ACHN (cell line): ENCODE results near the gene FKBP15.
A peak's percentile ranks its signal among the peaks of the same experiment; 100 is the strongest.
"Not testable (repeated sequence)": the region's sequence is repeated elsewhere in the genome, so short reads cannot be mapped to it uniquely, and the experiment has no call there.

ENCODE experiments used
- DNase-seq: peaks from one replicate; pipeline ENCODE4 v3.0.0-alpha.2; 2015
- in situ Hi-C: cut with HindIII; loops from 2 replicates; pipeline ENCODE4 v1.10.0; 2017; ENCODE audit warnings: low sequenced_read_pairs, low pct_ligation_motif_present, low pct_unique_long_range_greater_than_20kb

Gene FKBP15

DNA sequence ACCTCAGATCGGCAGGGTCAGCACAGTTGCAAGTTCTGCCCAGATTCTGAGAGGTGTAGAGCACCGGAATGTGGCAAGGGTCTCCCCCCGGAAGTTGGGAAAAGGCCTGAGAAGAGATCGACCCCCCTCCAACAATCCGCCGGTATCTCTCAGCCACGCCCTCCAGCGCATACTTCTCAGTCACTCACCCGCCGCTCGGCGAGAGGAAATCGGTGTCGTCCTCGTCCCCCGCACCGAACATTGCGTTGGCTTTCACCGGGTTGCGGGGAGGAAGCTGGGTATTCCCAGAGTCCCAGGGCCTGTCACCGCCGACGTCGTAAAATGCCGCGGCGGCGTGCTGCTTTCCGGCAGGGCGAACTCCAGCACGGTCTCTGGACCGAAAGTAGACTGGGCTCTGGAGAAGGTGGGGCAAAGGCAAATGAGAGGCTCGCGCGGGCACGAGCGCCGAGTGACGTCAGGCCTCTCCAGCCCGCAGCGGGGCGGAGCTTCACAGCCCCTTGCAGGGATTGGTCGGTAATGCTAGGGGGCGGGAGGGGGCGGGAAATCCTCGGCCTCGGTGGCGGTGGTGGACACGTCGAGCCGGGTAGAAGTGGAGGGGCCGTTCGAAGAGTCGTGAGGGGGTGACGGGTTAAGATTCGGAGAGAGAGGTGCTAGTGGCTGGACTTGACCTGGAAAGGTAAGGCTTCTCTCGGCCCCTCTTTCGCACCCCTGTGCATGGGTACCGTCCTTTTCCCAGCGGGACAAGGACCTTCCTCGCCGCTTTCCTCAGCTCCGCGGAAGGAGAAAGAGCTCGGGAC lies at the start of gene FKBP15, which contains the start of gene SLC31A1:
TSS of gene FKBP15 (minus strand) at position 275 of the 797 bp plus-strand sequence. CDS start at position 241, 34 bp downstream.
TSS of gene SLC31A1 (plus strand) at position 542 of the 797 bp plus-strand sequence. CDS start 34,605 bp downstream, outside the sequence.
- in situ Hi-C loops: no loop called here
- DNase-seq: peak; percentile 96

GRCh38 chr9:113269871-113270270 lies 48.8 kb upstream of the FKBP15 start:
- in situ Hi-C loops: no loop called here
- DNase-seq: no peak

GRCh38 chr9:113269355-113269754 lies 48.3 kb upstream of the FKBP15 start:
- no peak for DNase-seq
- in situ Hi-C loops: no loop called here

GRCh38 chr9:113267911-113268566 lies 47.0 kb upstream of the FKBP15 start:
- in situ Hi-C loops: no loop called here

GRCh38 chr9:113266174-113266573 lies 45.1 kb upstream of the FKBP15 start:
- in situ Hi-C loops: no loop called here
- DNase-seq: no peak

More at GRCh38 chr9:113267911-113268566, 47.0 kb upstream of the FKBP15 start:
- DNase-seq: no peak

- in situ Hi-C loops: no loop called here
- peak; percentile 35 for DNase-seq
Observed at GRCh38 chr9:113261917-113262671, 41.0 kb upstream of the FKBP15 start.

DNA sequence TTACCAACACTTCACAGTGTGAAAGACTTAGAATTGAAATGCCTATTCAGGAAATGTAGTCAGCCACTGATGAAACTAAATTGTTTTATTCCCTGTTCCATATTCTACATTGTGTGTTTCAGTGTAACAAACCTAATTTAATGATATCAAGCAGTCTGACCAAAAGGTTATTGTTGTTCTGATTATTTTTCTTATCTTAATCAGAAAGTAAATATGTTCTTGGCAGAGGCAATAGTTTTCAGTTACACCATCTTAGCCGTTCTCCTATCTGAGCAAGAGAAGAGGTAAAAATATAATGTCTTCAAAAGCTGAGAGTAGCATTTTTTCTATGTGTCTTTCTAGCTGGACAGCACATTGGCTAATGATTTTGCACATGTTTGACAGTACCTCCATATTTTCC lies 37.2 kb upstream of the FKBP15 start:
- in situ Hi-C loops: no loop called here

DNA sequence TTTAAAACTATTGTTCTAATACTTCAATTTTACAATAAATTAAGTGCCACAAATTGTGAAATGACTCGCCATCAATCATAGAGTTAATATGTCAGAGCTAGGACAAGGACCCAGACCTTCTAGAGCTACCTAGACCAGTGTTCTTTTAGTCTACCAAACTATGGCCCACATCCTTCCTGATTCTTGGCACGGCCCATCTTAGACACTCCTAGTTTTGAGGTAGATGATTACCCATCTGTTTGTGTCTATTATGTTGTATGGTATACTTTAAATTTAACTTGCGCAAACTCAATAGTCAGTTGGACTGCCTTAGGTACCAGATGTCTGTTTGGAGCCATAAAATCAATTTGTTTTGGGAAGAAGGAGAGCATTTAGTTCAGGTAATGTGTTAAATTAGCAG lies 36.8 kb upstream of the FKBP15 start:
- no peak for DNase-seq
- in situ Hi-C loops: no loop called here

More for the DNA sequence above, 37.2 kb upstream of the FKBP15 start:
- no peak for DNase-seq

DNA sequence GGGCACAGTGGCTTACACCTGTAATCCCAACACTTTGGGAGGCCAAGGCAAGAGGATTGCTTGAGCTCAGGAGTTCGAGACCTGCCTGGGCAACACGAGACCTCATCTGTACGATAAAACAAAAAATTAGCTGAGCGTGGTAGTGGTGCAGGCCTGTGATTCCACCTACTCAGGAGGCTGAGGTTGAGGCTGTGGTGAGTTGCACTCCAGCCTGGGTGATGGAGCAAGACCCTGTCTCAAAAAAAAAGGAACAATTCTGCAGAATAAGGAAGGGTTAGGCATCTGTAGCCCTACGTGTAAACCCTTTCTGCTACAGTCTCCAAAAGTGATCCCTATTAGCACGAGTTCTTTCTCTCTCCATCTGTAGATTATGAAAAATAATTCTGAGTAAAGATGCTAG lies 34.4 kb upstream of the FKBP15 start:
- in situ Hi-C loops: no loop called here
- DNase-seq: no peak

DNA sequence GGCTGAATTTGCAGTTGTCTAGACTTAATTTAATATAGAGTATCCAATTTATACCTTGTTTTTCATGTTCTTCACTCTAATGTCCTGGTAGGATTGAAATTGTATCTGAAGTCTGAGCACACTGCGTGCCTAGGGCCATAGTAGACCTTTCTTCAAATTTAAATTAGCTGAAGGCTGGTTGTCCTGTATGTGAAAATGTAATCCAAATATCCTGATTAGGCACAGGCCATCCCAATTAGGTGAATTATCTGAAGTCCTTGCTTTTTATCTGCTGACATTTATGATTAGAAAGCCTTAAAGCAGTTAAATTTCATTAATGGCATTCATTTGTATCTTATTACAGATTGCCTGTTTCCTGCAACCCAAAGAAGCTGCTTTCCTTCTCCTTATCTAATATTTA lies 33.9 kb upstream of the FKBP15 start:
- no peak for DNase-seq
- in situ Hi-C loops: no loop called here

DNA sequence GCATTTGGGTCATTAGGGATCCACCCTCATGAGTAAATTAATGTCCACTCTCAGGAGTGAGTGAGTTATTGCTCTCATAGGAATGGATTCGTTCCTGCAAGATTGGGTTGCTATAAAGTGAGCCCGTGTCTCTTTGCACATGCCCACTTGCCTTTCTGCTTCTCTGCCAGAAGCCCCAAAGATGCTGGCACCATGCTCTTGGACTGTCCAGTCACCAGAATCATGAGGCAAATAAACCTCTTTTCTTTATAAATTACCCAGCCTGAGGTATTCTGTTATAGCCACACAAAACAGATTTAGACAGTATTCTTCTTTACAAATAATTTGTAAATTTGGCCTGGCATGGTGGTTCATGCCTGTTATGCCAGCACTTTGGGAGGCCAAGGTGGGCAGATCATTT lies 29.7 kb upstream of the FKBP15 start:
- no peak for DNase-seq
- in situ Hi-C loops: no loop called here

DNA sequence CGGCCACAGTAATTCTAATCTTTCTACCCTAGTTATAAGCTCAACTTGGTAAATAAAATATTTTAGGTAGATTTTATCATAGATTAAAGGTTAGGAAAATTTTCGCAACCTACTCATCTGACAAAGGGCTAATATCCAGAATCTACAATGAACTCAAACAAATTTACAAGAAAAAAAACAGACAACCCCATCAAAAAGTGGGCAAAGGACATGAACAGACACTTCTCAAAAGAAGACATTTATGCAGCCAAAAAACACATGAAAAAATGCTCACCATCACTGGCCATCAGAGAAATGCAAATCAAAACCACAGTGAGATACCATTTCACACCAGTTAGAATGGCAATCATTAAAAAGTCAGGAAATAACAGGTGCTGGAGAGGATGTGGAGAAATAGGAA lies 28.6 kb upstream of the FKBP15 start:
- DNase-seq, in situ Hi-C loops: not testable (repeated sequence)

- in situ Hi-C loops: no loop called here
- no peak for DNase-seq
Observed at GRCh38 chr9:113247640-113248039, 26.6 kb upstream of the FKBP15 start.

- in situ Hi-C loops: no loop called here
- no peak for DNase-seq
Observed at GRCh38 chr9:113246928-113247327, 25.9 kb upstream of the FKBP15 start.

DNA sequence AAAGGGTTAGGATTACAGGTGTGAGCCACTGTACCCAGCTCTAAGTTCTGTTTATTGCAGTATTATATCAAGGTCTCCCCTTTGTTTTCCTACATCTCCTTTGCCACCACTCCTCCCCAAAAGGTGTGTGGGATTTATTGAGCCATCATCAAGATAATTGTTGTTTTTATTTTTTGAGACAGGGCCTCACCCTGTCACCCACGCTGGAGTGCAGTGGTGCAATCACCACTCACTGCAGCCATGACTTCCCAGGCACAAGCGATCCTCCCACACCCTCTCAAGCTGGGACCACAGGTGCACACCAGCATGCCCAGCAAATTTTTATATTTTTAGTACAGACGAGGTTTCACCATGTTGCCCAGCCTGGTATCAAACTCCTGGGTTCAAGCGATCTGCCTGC lies 24.8 kb upstream of the FKBP15 start:
- no peak for DNase-seq

GRCh38 chr9:113244556-113244955 lies 23.5 kb upstream of the FKBP15 start:
- in situ Hi-C loops: no loop called here
- DNase-seq: no peak

More for the DNA sequence above, 24.8 kb upstream of the FKBP15 start:
- in situ Hi-C loops: no loop called here

DNA sequence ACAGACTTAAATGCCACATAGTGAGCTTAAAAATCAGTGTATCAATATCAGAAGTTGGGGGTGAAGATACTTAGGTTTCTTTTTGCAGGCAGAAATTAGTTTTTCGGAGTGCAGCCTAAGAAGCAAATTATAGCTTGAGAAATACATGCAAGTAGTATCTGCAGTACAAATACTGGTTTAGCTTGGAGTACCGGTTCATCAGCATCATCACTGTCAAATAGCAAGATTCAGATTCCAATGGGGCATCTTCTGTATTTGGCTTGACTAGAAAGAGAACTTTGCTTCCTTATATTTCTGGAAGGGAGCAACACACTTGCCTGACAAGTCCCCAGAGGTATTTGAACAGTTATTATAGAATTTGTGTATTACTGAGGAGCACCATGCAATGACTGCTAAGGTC lies 20.1 kb upstream of the FKBP15 start:
- no peak for DNase-seq
- in situ Hi-C loops: no loop called here

- in situ Hi-C loops: no loop called here
- no peak for DNase-seq
Observed at GRCh38 chr9:113238859-113239232, 17.8 kb upstream of the FKBP15 start.

DNA sequence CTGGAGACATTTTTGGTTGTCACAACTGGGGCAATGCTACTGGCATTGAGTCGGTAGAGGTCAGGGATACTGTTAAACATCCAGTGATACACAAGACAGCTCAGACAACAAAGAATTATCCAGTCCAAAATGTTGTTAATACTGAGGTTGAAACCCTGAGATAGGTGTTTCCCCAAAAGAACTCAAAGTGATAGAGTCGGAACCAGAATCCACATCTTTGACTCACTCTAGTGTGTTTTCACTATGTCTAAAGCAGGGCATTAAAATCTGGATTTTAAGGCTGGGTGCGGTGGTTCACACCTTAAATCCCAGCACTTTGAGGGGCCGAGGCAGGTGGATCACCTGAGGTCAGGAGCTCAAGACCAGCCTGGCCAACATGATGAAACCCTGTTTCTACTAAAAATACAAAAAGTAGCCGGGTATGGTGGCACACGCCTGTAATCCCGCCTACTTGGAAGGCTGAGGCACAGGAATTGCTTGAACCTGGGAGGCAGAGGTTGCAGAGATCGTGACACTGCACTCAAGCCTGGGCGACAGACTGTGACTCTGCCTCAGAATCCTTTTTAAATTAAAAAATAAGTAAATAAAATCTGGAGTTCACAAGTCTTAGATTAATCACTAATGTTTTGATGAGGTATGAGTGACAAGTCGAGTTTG lies 17.3 kb upstream of the FKBP15 start:
- DNase-seq: no peak
- in situ Hi-C loops: no loop called here
